ENCODE measurements around the gene SLC2A9.

Gene SLC2A9

GRCh38 chr4:10019521-10020051 lies 1.7 kb downstream of the SLC2A9 start:
- peak overlapping the region; percentile 77 for H3K4me2 ChIP-seq (ENCODE audit: low read depth, low read length)
- TF ChIP-seq CTCF (IDR thresholded peaks at IDR 0.05; ENCODE audit: low read length) (no peak), EZH2 (optimal IDR thresholded peaks at IDR 0.05; ENCODE audit: low read depth, low read length) (no peak), EZH2phosphoT487 (IDR thresholded peaks at IDR 0.05; ENCODE audit: low read length) (no peak)
- H3K4me1 ChIP-seq (ENCODE audit: low read length) = peaks cover 9% of the 10 kb centered on the region
- H3K27ac ChIP-seq (ENCODE audit: low read length) = peak overlapping the region; percentile 54; the same call in 1 of the 2 replicates
- H3K9ac ChIP-seq (ENCODE audit: low read length) = peak overlapping the region; percentile 70; the same call in 1 of the 2 replicates
- no peaks in the 10 kb centered on the region for H3K9me3 ChIP-seq (replicated peaks; ENCODE audit: insufficient read depth, low read length)
- no peaks in the 10 kb centered on the region for H3K9me2 ChIP-seq (replicated peaks; ENCODE audit: insufficient read depth, low read length)
- H4K20me1 ChIP-seq (ENCODE audit: insufficient read depth, low read length) = no peaks in the 10 kb centered on the region
- H3K4me3 ChIP-seq (ENCODE audit: low read length) = peak overlapping the region; percentile 61
- no peaks in the 10 kb centered on the region for H3K79me2 ChIP-seq (ENCODE audit: low read length)
- H3K27me3 ChIP-seq (replicated peaks; ENCODE audit: insufficient read depth, low read length) = no peaks in the 10 kb centered on the region
- no peaks in the 10 kb centered on the region for H3K36me3 ChIP-seq (replicated peaks; ENCODE audit: insufficient read depth, low read length)
- H3F3A ChIP-seq (ENCODE audit: insufficient read depth, low read length) = no peaks in the 10 kb centered on the region
- peak overlapping the region; percentile 86 for H2AFZ ChIP-seq (ENCODE audit: low read length)
- DNase-seq = no peak

- H3K9me2 ChIP-seq (replicated peaks; ENCODE audit: insufficient read depth, low read length) = no peaks in the 10 kb centered on the region
- H2AFZ ChIP-seq (ENCODE audit: low read length) = peak overlapping the region; percentile 86
- TF ChIP-seq EZH2 (optimal IDR thresholded peaks at IDR 0.05; ENCODE audit: low read depth, low read length) (no peak), EZH2phosphoT487 (IDR thresholded peaks at IDR 0.05; ENCODE audit: low read length) (no peak), CTCF (IDR thresholded peaks at IDR 0.05; ENCODE audit: low read length) (peak; percentile 100)
- H3K27ac ChIP-seq (ENCODE audit: low read length) = peak overlapping the region; percentile 54; the same call in 1 of the 2 replicates
- no peaks in the 10 kb centered on the region for H3K79me2 ChIP-seq (ENCODE audit: low read length)
- no peaks in the 10 kb centered on the region for H4K20me1 ChIP-seq (ENCODE audit: insufficient read depth, low read length)
- H3K36me3 ChIP-seq (replicated peaks; ENCODE audit: insufficient read depth, low read length) = no peaks in the 10 kb centered on the region
- peak overlapping the region; percentile 77 for H3K4me2 ChIP-seq (ENCODE audit: low read depth, low read length)
- no peaks in the 10 kb centered on the region for H3K27me3 ChIP-seq (replicated peaks; ENCODE audit: insufficient read depth, low read length)
- peaks cover 13% of the 10 kb centered on the region for H3K4me1 ChIP-seq (ENCODE audit: low read length)
- H3K9me3 ChIP-seq (replicated peaks; ENCODE audit: insufficient read depth, low read length) = no peaks in the 10 kb centered on the region
- peak overlapping the region; percentile 61 for H3K4me3 ChIP-seq (ENCODE audit: low read length)
- H3K9ac ChIP-seq (ENCODE audit: low read length) = peak overlapping the region; percentile 70
- H3F3A ChIP-seq (ENCODE audit: insufficient read depth, low read length) = no peaks in the 10 kb centered on the region
- peak; percentile 93 for DNase-seq
Measured at GRCh38 chr4:10018818-10019461, 2.4 kb downstream of the SLC2A9 start.

GRCh38 chr4:10017037-10017893 lies 4.0 kb downstream of the SLC2A9 start:
- H4K20me1 ChIP-seq (ENCODE audit: insufficient read depth, low read length) = no peaks in the 10 kb centered on the region
- H3K27me3 ChIP-seq (replicated peaks; ENCODE audit: insufficient read depth, low read length) = no peaks in the 10 kb centered on the region
- H3F3A ChIP-seq (ENCODE audit: insufficient read depth, low read length) = no peaks in the 10 kb centered on the region
- no peaks in the 10 kb centered on the region for H3K9me2 ChIP-seq (replicated peaks; ENCODE audit: insufficient read depth, low read length)
- H3K79me2 ChIP-seq (ENCODE audit: low read length) = no peaks in the 10 kb centered on the region
- H2AFZ ChIP-seq (ENCODE audit: low read length) = no peak overlapping the region
- TF ChIP-seq EZH2phosphoT487 (IDR thresholded peaks at IDR 0.05; ENCODE audit: low read length) (no peak), CTCF (IDR thresholded peaks at IDR 0.05; ENCODE audit: low read length) (no peak), EZH2 (optimal IDR thresholded peaks at IDR 0.05; ENCODE audit: low read depth, low read length) (no peak)
- no peak overlapping the region for H3K4me2 ChIP-seq (ENCODE audit: low read depth, low read length)
- no peaks in the 10 kb centered on the region for H3K9me3 ChIP-seq (replicated peaks; ENCODE audit: insufficient read depth, low read length)
- H3K4me3 ChIP-seq (ENCODE audit: low read length) = no peak overlapping the region
- peaks cover 21% of the 10 kb centered on the region for H3K4me1 ChIP-seq (ENCODE audit: low read length)
- no peak for DNase-seq
- H3K36me3 ChIP-seq (replicated peaks; ENCODE audit: insufficient read depth, low read length) = no peaks in the 10 kb centered on the region
- no peak overlapping the region for H3K27ac ChIP-seq (ENCODE audit: low read length)
- no peak overlapping the region for H3K9ac ChIP-seq (ENCODE audit: low read length)
